ENCODE results near the gene ADCY9. TPM values are rescaled to one million over a fixed set of nuclear protein-coding genes. Genes with fewer than 3 reads are reported as not detected.

ADCY9 gene
- total RNA-seq, 2 experiments from 2014 or later, result 7.1 to 7.4 TPM

GRCh38 chr16:4011225-4011939 lies 104.9 kb downstream of the ADCY9 start:
- H3K4me3 Mint-ChIP-seq, result no peak overlapping the region
- no peaks in the 10 kb centered on the region for H3K4me1 Mint-ChIP-seq (ENCODE audit: low read depth)
- DNase-seq, result peak in 2 of 14 experiments; percentile 26 to 47
- CTCF ChIA-PET, result no interaction called here
- H3K27me3 Mint-ChIP-seq, result no peaks in the 10 kb centered on the region
- Histone ChIP-seq H3K27me3 (ENCODE audit: control insufficient read depth in 1 of 2, insufficient read depth in 2 of 2, low read length in 2 of 2) (no peaks in the 10 kb centered on the region), H3K9me3 (ENCODE audit: control insufficient read depth in 1 of 2, insufficient read depth in 1 of 2, low read length in 2 of 2) (no peaks in the 10 kb centered on the region), H3K36me3 (ENCODE audit: insufficient read depth, low read length) (no peaks in the 10 kb centered on the region), H3K27ac (ENCODE audit: low read depth in 1 of 2, low read length in 2 of 2) (no peak overlapping the region), H3K4me3 (ENCODE audit: low read length) (no peak overlapping the region), H3K4me1 (ENCODE audit: insufficient read depth, low read length) (no peaks in the 10 kb centered on the region)
- H3K27ac Mint-ChIP-seq, result no peak overlapping the region
- H3K9me3 Mint-ChIP-seq, result no peaks in the 10 kb centered on the region
- POLR2A ChIA-PET, result interaction anchor here (1.1 kb wide), 1 partner anchor 10 kb away, joined by 3 read pairs; no protein-coding TSS in a partner anchor
- ATAC-seq (ENCODE audit: poor library complexity), result no peak
- no peaks in the 10 kb centered on the region for H3K36me3 Mint-ChIP-seq (ENCODE audit: low read depth)
- TF ChIP-seq CTCF (IDR thresholded peaks at IDR 0.05), result no peak
- intact Hi-C loops (cut with DNase I, micrococcal nuclease), result no loop called here

GRCh38 chr16:4010225-4011158 lies 105.8 kb downstream of the ADCY9 start:
- Mint-ChIP-seq H3K4me1 (ENCODE audit: low read depth) (no peaks in the 10 kb centered on the region), H3K4me3 (no peak overlapping the region), H3K27me3 (no peaks in the 10 kb centered on the region), H3K27ac (no peak overlapping the region), H3K36me3 (ENCODE audit: low read depth) (no peaks in the 10 kb centered on the region), H3K9me3 (no peaks in the 10 kb centered on the region)
- no peak for TF ChIP-seq CTCF (IDR thresholded peaks at IDR 0.05)
- intact Hi-C loops (cut with DNase I, micrococcal nuclease), result no loop called here
- Histone ChIP-seq H3K36me3 (ENCODE audit: insufficient read depth, low read length) (no peaks in the 10 kb centered on the region), H3K27ac (ENCODE audit: low read depth in 1 of 2, low read length in 2 of 2) (no peak overlapping the region), H3K9me3 (ENCODE audit: control insufficient read depth in 1 of 2, insufficient read depth in 1 of 2, low read length in 2 of 2) (no peaks in the 10 kb centered on the region), H3K4me3 (ENCODE audit: low read length) (no peak overlapping the region), H3K27me3 (ENCODE audit: control insufficient read depth in 1 of 2, insufficient read depth in 2 of 2, low read length in 2 of 2) (no peaks in the 10 kb centered on the region), H3K4me1 (ENCODE audit: insufficient read depth, low read length) (no peaks in the 10 kb centered on the region)
- DNase-seq, result no peak
- ChIA-PET CTCF (no interaction called here), POLR2A (no interaction called here)
- no peak for ATAC-seq (ENCODE audit: poor library complexity)

- no peak overlapping the region for H3K27ac ChIP-seq (ENCODE audit: low read depth in 1 of 2, low read length in 2 of 2)
- Mint-ChIP-seq H3K36me3 (ENCODE audit: low read depth) (no peaks in the 10 kb centered on the region), H3K4me1 (ENCODE audit: low read depth) (no peaks in the 10 kb centered on the region), H3K9me3 (no peaks in the 10 kb centered on the region), H3K4me3 (no peak overlapping the region), H3K27me3 (no peaks in the 10 kb centered on the region), H3K27ac (no peak overlapping the region)
- no peak for ATAC-seq (ENCODE audit: poor library complexity)
- H3K27me3 ChIP-seq (ENCODE audit: control insufficient read depth in 1 of 2, insufficient read depth in 2 of 2, low read length in 2 of 2), result no peaks in the 10 kb centered on the region
- H3K9me3 ChIP-seq (ENCODE audit: control insufficient read depth in 1 of 2, insufficient read depth in 1 of 2, low read length in 2 of 2), result no peaks in the 10 kb centered on the region
- H3K36me3 ChIP-seq (ENCODE audit: insufficient read depth, low read length), result no peaks in the 10 kb centered on the region
- H3K4me1 ChIP-seq (ENCODE audit: insufficient read depth, low read length), result no peaks in the 10 kb centered on the region
- POLR2A ChIA-PET, result no interaction called here
- no peak for DNase-seq
- intact Hi-C loops (cut with DNase I, micrococcal nuclease), result no loop called here
- H3K4me3 ChIP-seq (ENCODE audit: low read length), result no peak overlapping the region
- no peak for TF ChIP-seq CTCF (IDR thresholded peaks at IDR 0.05)
- CTCF ChIA-PET, result no interaction called here
Measured at GRCh38 chr16:4009177-4009576, 107.1 kb downstream of the ADCY9 start.
